ENCODE results near the gene ERG.

GRCh38 chr21:38410466-38410865 is 87.8 kb downstream of the ERG start:
- no peak for TF ChIP-seq CTCF (conservative IDR thresholded peaks at IDR 0.05)
- no peak for TF ChIP-seq ZFX (IDR thresholded peaks at IDR 0.05)
